Natural killer cell (primary cell): ENCODE measurements around the gene TAF6L. TPM values are rescaled to one million over a fixed set of nuclear protein-coding genes. Genes with fewer than 3 reads are reported as not detected.

Experiments used
- ATAC-seq, 3 donors: fragments of 150-1000 bp in 2 of 3; fragments of 200-7000 bp in 1 of 3; cut with Tn5 transposase; 1 replicate in 1 of 3; 2 replicates in 2 of 3; pipeline ENCODE4 v1.10.0; 2021; ENCODE audit warnings: mild to moderate bottlenecking in 2 of 3, moderate library complexity in 2 of 3
- DNase-seq, 2 donors: peaks; one replicate each; pipeline versions ENCODE4 v3.0.0 to v3.0.0-alpha.2; 2013 to 2021; ENCODE audit warnings: mixed read lengths in 1 of 2
- H3K27ac ChIP-seq: one replicate; pipeline ENCODE4 v1.5.1; 2013; ENCODE audit warnings: mild to moderate bottlenecking, low read length
- H3K27me3 ChIP-seq: one replicate; pipeline ENCODE4 v1.6.1; 2013; ENCODE audit warnings: low read length; ENCODE audit not compliant: control insufficient read depth, insufficient read depth
- H3K36me3 ChIP-seq: one replicate; pipeline ENCODE4 v1.6.1; 2013; ENCODE audit warnings: low read length; ENCODE audit not compliant: control insufficient read depth, insufficient read depth
- H3K4me1 ChIP-seq: one replicate; pipeline ENCODE4 v1.6.1; 2013; ENCODE audit warnings: low read length; ENCODE audit not compliant: control insufficient read depth, insufficient read depth
- H3K4me3 ChIP-seq: one replicate; pipeline ENCODE4 v1.5.1; 2013; ENCODE audit warnings: low read length
- H3K9me3 ChIP-seq: one replicate; pipeline ENCODE4 v1.6.1; 2013; ENCODE audit warnings: low read length; ENCODE audit not compliant: control insufficient read depth, insufficient read depth
- H3K27ac Mint-ChIP-seq, 2 donors: one replicate each; pipeline ENCODE4 v1.8.0; 2022; ENCODE audit warnings: mild to moderate bottlenecking in 2 of 2, mixed read lengths in 2 of 2, moderate library complexity in 1 of 2
- H3K27me3 Mint-ChIP-seq, 2 donors: one replicate each; pipeline ENCODE4 v1.8.0; 2022; ENCODE audit warnings: low read depth in 2 of 2, mixed read lengths in 2 of 2
- H3K36me3 Mint-ChIP-seq: one replicate; pipeline ENCODE4 v1.8.0; 2022; ENCODE audit warnings: mixed read lengths
- H3K4me1 Mint-ChIP-seq, 2 donors: one replicate each; pipeline ENCODE4 v1.8.0; 2022; ENCODE audit warnings: mixed read lengths in 2 of 2
- H3K4me3 Mint-ChIP-seq: one replicate; pipeline ENCODE4 v1.8.0; 2022; ENCODE audit warnings: mild to moderate bottlenecking, moderate library complexity, mixed read lengths
- H3K9me3 Mint-ChIP-seq, 2 donors: one replicate each; pipeline ENCODE4 v1.8.0; 2022; ENCODE audit warnings: mixed read lengths in 2 of 2
- WGBS: methylation state at CpG from one replicate; pipeline ENCODE4 v1.1.7; 2013; ENCODE audit warnings: missing lambda C conversion rate; ENCODE audit not compliant: insufficient coverage; 5-methylcytosine and 5-hydroxymethylcytosine counted together
- intact Hi-C: fragments of 100-400 bp; cut with micrococcal nuclease; formaldehyde crosslinking; loops from one replicate; pipeline ENCODE4 v1.14.2; 2022
- total RNA-seq, 4 donors: library from RNA; stranded (reverse); fragments of 120-200 nt in 1 of 4; gene quantifications; one replicate each; pipeline versions ENCODE4 v1.2.3 to v1.2.4, GENCODE V29; 2013 to 2022
- TF ChIP-seq, protein P1 (sequence below): fragments of 200-600 bp; IDR thresholded peaks from one replicate; pipeline ENCODE4 v1.8.0; 2022; ENCODE audit warnings: antibody characterized with exemption

The TAF6L gene
- total RNA-seq, 3 donors from 2014 or later (not counting 1 experiment from before 2014, with no cell fraction given) = 18.4 to 20.3 (median 18.8) TPM

DNA sequence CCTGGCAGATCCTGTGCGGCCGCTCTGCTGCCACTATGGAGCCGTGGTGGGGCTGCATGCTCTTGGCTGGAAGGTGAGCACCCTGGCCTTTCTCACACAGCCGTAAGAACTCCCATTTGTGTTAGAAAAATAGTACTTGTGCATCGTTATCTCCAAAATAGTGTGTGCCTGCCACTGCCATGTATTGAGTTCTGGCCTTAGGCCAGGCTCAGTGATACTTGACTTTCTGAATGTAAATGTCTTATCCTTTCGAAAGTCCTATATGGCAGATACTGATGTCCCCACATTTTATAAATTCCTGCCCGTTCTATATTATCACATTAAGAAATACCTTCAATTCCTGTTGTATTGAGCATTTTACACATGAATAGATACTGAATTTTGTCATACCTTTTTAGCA, 11.6 kb downstream of the TAF6L start:
- Histone ChIP-seq H3K9me3 (no peaks in the 10 kb centered on the region), H3K27me3 (no peaks in the 10 kb centered on the region), H3K4me1 (peaks cover 9% of the 10 kb centered on the region), H3K27ac (no peak overlapping the region), H3K36me3 (no peaks in the 10 kb centered on the region), H3K4me3 (no peak overlapping the region)
- intact Hi-C loops = no loop called here
- Mint-ChIP-seq H3K4me1 (peaks cover 8 to 14% of the 10 kb centered on the region in 2 donors), H3K27me3 (no peaks in the 10 kb centered on the region), H3K9me3 (no peaks in the 10 kb centered on the region), H3K4me3 (no peak overlapping the region), H3K27ac (peak overlapping the region in 1 of 2 donors; percentile 34), H3K36me3 (no peaks in the 10 kb centered on the region)
- WGBS = 96% methylated on average over 7 of the region's 7 CpGs
- no peak for DNase-seq
- TF ChIP-seq, protein P1, sequence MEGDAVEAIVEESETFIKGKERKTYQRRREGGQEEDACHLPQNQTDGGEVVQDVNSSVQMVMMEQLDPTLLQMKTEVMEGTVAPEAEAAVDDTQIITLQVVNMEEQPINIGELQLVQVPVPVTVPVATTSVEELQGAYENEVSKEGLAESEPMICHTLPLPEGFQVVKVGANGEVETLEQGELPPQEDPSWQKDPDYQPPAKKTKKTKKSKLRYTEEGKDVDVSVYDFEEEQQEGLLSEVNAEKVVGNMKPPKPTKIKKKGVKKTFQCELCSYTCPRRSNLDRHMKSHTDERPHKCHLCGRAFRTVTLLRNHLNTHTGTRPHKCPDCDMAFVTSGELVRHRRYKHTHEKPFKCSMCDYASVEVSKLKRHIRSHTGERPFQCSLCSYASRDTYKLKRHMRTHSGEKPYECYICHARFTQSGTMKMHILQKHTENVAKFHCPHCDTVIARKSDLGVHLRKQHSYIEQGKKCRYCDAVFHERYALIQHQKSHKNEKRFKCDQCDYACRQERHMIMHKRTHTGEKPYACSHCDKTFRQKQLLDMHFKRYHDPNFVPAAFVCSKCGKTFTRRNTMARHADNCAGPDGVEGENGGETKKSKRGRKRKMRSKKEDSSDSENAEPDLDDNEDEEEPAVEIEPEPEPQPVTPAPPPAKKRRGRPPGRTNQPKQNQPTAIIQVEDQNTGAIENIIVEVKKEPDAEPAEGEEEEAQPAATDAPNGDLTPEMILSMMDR = no peak
- ATAC-seq = no peak

- Histone ChIP-seq H3K4me3 (peak overlapping the region; percentile 99), H3K27ac (peak overlapping the region; percentile 91), H3K27me3 (no peaks in the 10 kb centered on the region), H3K36me3 (peaks cover 13% of the 10 kb centered on the region), H3K9me3 (no peaks in the 10 kb centered on the region), H3K4me1 (peaks cover 39% of the 10 kb centered on the region)
- 2% methylated on average over 51 of the region's 51 CpGs for WGBS
- no peaks in the 10 kb centered on the region for H3K27me3 Mint-ChIP-seq
- peak overlapping the region; percentile 94 to 96 for H3K27ac Mint-ChIP-seq
- no peaks in the 10 kb centered on the region for H3K36me3 Mint-ChIP-seq
- peak; percentile 69 to 84 (median 70) for ATAC-seq
- no peaks in the 10 kb centered on the region for H3K9me3 Mint-ChIP-seq
- intact Hi-C loops = loop anchor here (1.0 to 2.0 kb wide), 6 partner anchors 15 to 362 kb away; partner anchors contain the start of genes TAF6L and ZBTB3
- H3K4me1 Mint-ChIP-seq = peaks cover 29 to 42% of the 10 kb centered on the region in 2 donors
- H3K4me3 Mint-ChIP-seq = peak overlapping the region; percentile 89
- TF ChIP-seq, protein P1 = peak; percentile 99
- peak; percentile 89 to 92 for DNase-seq
Measured at GRCh38 chr11:62786318-62787004, 15.3 kb downstream of the TAF6L start.

- Histone ChIP-seq H3K36me3 (peaks cover 14% of the 10 kb centered on the region), H3K4me1 (peaks cover 44% of the 10 kb centered on the region), H3K9me3 (no peaks in the 10 kb centered on the region), H3K27ac (peak within 1 kb of the TSS; percentile 91), H3K27me3 (no peaks in the 10 kb centered on the region), H3K4me3 (peak within 1 kb of the TSS; percentile 99)
- H3K36me3 Mint-ChIP-seq = no peaks in the 10 kb centered on the region
- DNase-seq (peak; percentile 98 to 99), ATAC-seq (peak; percentile 75 to 91 (median 78))
- peak within 1 kb of the TSS; percentile 94 to 96 for H3K27ac Mint-ChIP-seq
- H3K27me3 Mint-ChIP-seq = no peaks in the 10 kb centered on the region
- WGBS = under 1% methylated on average over 88 of the region's 88 CpGs
- intact Hi-C loops = loop anchor here (1.0 to 2.0 kb wide), 3 partner anchors 32 to 94 kb away; partner anchors contain the start of gene ZBTB3
- no peaks in the 10 kb centered on the region for H3K9me3 Mint-ChIP-seq
- H3K4me3 Mint-ChIP-seq = peak within 1 kb of the TSS; percentile 94
- TF ChIP-seq, protein P1 = peak; percentile 57
- H3K4me1 Mint-ChIP-seq = peaks cover 32 to 45% of the 10 kb centered on the region in 2 donors
Measured at GRCh38 chr11:62787005-62787759, 16.0 kb downstream of the TAF6L start, which contains the start of gene TMEM179B. TMEM179B (plus strand) TSS chr11:62787402; CDS start chr11:62787432, 30 bp downstream.
